DND-41 (cell line): Measurements from ENCODE around the gene ALX3.

ENCODE experiments used
- EZH2 ChIP-seq: IDR thresholded peaks from 3 replicates; pipeline ENCODE4 v1.6.1; 2012; ENCODE audit warnings: borderline replicate concordance, low read depth, mild to moderate bottlenecking, moderate library complexity, low read length, inconsistent platforms; ENCODE audit not compliant: severe bottlenecking
- TF ChIP-seq, protein P1 (sequence below): IDR thresholded peaks from 2 replicates; pipeline ENCODE4 v1.5.1; 2012; ENCODE audit warnings: borderline replicate concordance, low read length, moderate library complexity, mild to moderate bottlenecking; ENCODE audit not compliant: poor library complexity, severe bottlenecking; ENCODE audit errors: extremely low read depth

DNA sequence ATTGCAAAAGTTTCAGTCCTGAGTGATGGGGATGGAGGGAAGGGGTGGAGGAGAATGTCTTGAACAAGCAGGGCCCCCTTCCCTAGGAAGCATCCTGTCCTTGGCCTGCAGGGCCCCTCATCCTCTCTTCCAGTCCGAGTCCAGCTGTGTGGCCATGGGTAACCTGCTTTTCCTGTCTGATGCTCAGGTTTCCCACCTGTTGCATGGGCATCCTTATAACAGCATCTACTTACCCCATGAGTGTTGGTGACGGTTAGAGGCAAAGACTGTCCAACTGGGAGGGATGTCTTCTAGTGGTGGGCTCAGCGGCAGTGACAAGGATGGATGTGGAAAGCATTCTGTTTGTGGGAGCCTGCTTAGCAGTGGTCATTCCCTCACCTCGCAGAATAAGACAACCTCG lies 43.7 kb upstream of the ALX3 start:
- TF ChIP-seq, protein P1, sequence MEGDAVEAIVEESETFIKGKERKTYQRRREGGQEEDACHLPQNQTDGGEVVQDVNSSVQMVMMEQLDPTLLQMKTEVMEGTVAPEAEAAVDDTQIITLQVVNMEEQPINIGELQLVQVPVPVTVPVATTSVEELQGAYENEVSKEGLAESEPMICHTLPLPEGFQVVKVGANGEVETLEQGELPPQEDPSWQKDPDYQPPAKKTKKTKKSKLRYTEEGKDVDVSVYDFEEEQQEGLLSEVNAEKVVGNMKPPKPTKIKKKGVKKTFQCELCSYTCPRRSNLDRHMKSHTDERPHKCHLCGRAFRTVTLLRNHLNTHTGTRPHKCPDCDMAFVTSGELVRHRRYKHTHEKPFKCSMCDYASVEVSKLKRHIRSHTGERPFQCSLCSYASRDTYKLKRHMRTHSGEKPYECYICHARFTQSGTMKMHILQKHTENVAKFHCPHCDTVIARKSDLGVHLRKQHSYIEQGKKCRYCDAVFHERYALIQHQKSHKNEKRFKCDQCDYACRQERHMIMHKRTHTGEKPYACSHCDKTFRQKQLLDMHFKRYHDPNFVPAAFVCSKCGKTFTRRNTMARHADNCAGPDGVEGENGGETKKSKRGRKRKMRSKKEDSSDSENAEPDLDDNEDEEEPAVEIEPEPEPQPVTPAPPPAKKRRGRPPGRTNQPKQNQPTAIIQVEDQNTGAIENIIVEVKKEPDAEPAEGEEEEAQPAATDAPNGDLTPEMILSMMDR = no peak
- TF ChIP-seq EZH2 = no peak
